ENCODE measurements around the gene CFAP69. TPM values are rescaled to one million over a fixed set of nuclear protein-coding genes. Genes with fewer than 3 reads are reported as not detected.

Gene CFAP69
- total and polyA plus RNA-seq, 2 of the 8 experiments (the other 6 are each of a cell fraction or from before 2014, with no cell fraction given) = 1.00 to 3.8 TPM

GRCh38 chr7:90225601-90226000, 19.4 kb upstream of the CFAP69 start (continued):
- TF ChIP-seq NANOG (IDR thresholded peaks at IDR 0.05; ENCODE audit: insufficient read depth, low read depth, low read length, poor library complexity, severe bottlenecking) = no peak
- TF ChIP-seq TBP (IDR thresholded peaks at IDR 0.05; ENCODE audit: low read depth, low read length) = no peak
- TF ChIP-seq USF2 (IDR thresholded peaks at IDR 0.05; ENCODE audit: low read length) = no peak
- no peak for TF ChIP-seq EGR1 (IDR thresholded peaks at IDR 0.05; ENCODE audit: borderline replicate concordance, low read depth, low read length)
- no peak for TF ChIP-seq MAFK (IDR thresholded peaks at IDR 0.05; ENCODE audit: low read depth, low read length)
- TF ChIP-seq SP2 (IDR thresholded peaks at IDR 0.05; ENCODE audit: low read length) = no peak
- no peak for TF ChIP-seq YY1 (IDR thresholded peaks at IDR 0.05; ENCODE audit: low read depth, low read length)
- no peak for TF ChIP-seq PHF8 (conservative IDR thresholded peaks at IDR 0.05; ENCODE audit: low read depth, low read length)
